Liver (tissue), 9 donors: ENCODE results near the gene TPX2. TPM values are rescaled to one million over a fixed set of nuclear protein-coding genes. Genes with fewer than 3 reads are reported as not detected.

Experiments
- DNase-seq: peaks from one replicate; pipeline ENCODE4 v3.0.0-alpha.2; 2017; ENCODE audit warnings: low spot score
- H3K27ac ChIP-seq, 2 donors: one replicate each; pipeline ENCODE4 v1.7.0; 2013; ENCODE audit warnings: inconsistent platforms in 2 of 2, low read length in 2 of 2, control low read depth in 1 of 2, low read depth in 1 of 2, mild to moderate bottlenecking in 1 of 2
- H3K27me3 ChIP-seq, 4 donors: one replicate each; pipeline versions ENCODE4 v1.6.1 to v1.7.0; 2013; ENCODE audit warnings: low read length in 3 of 4, inconsistent platforms in 1 of 4, mild to moderate bottlenecking in 1 of 4, moderate library complexity in 1 of 4; ENCODE audit not compliant: control insufficient read depth in 4 of 4, insufficient read depth in 4 of 4
- H3K36me3 ChIP-seq, 4 donors: one replicate each; pipeline versions ENCODE4 v1.6.1 to v1.7.0; 2013; ENCODE audit warnings: low read length in 3 of 4, mild to moderate bottlenecking in 3 of 4, low read depth in 1 of 4, moderate library complexity in 1 of 4; ENCODE audit not compliant: control insufficient read depth in 4 of 4, insufficient read depth in 3 of 4
- H3K4me1 ChIP-seq, 4 donors: one replicate each; pipeline versions ENCODE4 v1.6.1 to v1.7.0; 2013; ENCODE audit warnings: low read length in 3 of 4, mild to moderate bottlenecking in 3 of 4, moderate library complexity in 1 of 4; ENCODE audit not compliant: control insufficient read depth in 4 of 4, insufficient read depth in 4 of 4
- H3K4me3 ChIP-seq, 3 donors: one replicate each; pipeline versions ENCODE4 v1.6.1 to v1.7.0; 2013; ENCODE audit warnings: low read length in 3 of 3, control low read depth in 1 of 3, low read depth in 1 of 3, mild to moderate bottlenecking in 1 of 3
- H3K9ac ChIP-seq, 2 donors: one replicate each; pipeline ENCODE4 v1.7.0; 2013; ENCODE audit warnings: low read length in 2 of 2, mild to moderate bottlenecking in 2 of 2, moderate library complexity in 2 of 2, control low read depth in 1 of 2, low read depth in 1 of 2
- H3K9me3 ChIP-seq, 4 donors: one replicate each; pipeline versions ENCODE4 v1.6.1 to v1.7.0; 2013; ENCODE audit warnings: low read length in 3 of 4; ENCODE audit not compliant: control insufficient read depth in 4 of 4
- ATF3 ChIP-seq: IDR thresholded peaks from 2 replicates; pipeline ENCODE4 v1.6.1; 2016; ENCODE audit warnings: antibody characterized with exemption
- CTCF ChIP-seq: fragments of 150-350 bp; IDR thresholded peaks from 2 replicates; pipeline ENCODE4 v1.5.1; 2017; ENCODE audit warnings: improper control_type of control experiment, low read depth, low read length; ENCODE audit not compliant: missing input control
- EGR1 ChIP-seq, 2 donors: IDR thresholded peaks; 2 replicates each; pipeline ENCODE4 v1.6.1; 2016 to 2018; ENCODE audit warnings: antibody characterized with exemption in 2 of 2, low read depth in 2 of 2
- FOXA1 ChIP-seq: IDR thresholded peaks from 2 replicates; pipeline ENCODE4 v1.6.1; 2016; ENCODE audit warnings: antibody characterized with exemption
- FOXA2 ChIP-seq: IDR thresholded peaks from 2 replicates; pipeline ENCODE4 v1.6.1; 2016; ENCODE audit warnings: antibody characterized with exemption
- GABPA ChIP-seq, 2 donors: IDR thresholded peaks in 1 of 2; conservative IDR thresholded peaks in 1 of 2; 2 replicates each; pipeline ENCODE4 v1.6.1; 2016; ENCODE audit warnings: antibody characterized with exemption in 2 of 2, mild to moderate bottlenecking in 1 of 2, moderate library complexity in 1 of 2
- HNF4A ChIP-seq, 2 donors: conservative IDR thresholded peaks; 2 replicates each; pipeline ENCODE4 v1.6.1; 2016; ENCODE audit warnings: antibody characterized with exemption in 2 of 2, mild to moderate bottlenecking in 2 of 2
- HNF4G ChIP-seq: IDR thresholded peaks from 2 replicates; pipeline ENCODE4 v1.6.1; 2016; ENCODE audit warnings: antibody characterized with exemption
- JUND ChIP-seq, 2 donors: IDR thresholded peaks; 2 replicates each; pipeline ENCODE4 v1.6.1; 2016; ENCODE audit warnings: antibody characterized with exemption in 2 of 2
- MAX ChIP-seq: IDR thresholded peaks from 2 replicates; pipeline ENCODE4 v1.6.1; 2016; ENCODE audit warnings: antibody characterized with exemption
- NR2F2 ChIP-seq: IDR thresholded peaks from 2 replicates; pipeline ENCODE4 v1.6.1; 2016; ENCODE audit warnings: antibody characterized with exemption
- RAD21 ChIP-seq, 2 donors: IDR thresholded peaks; 2 replicates each; pipeline ENCODE4 v1.6.1; 2016; ENCODE audit warnings: antibody characterized with exemption in 2 of 2, mild to moderate bottlenecking in 2 of 2
- REST ChIP-seq: IDR thresholded peaks from 2 replicates; pipeline ENCODE4 v1.6.1; 2016; ENCODE audit warnings: antibody characterized with exemption, mild to moderate bottlenecking
- RXRA ChIP-seq, 2 donors: IDR thresholded peaks; 2 replicates each; pipeline ENCODE4 v1.6.1; 2017 to 2018; ENCODE audit warnings: antibody characterized with exemption in 2 of 2, mild to moderate bottlenecking in 1 of 2
- SP1 ChIP-seq: IDR thresholded peaks from 2 replicates; pipeline ENCODE4 v1.6.1; 2018; ENCODE audit warnings: antibody characterized with exemption, mild to moderate bottlenecking
- TAF1 ChIP-seq: conservative IDR thresholded peaks from 2 replicates; pipeline ENCODE4 v1.6.1; 2016; ENCODE audit warnings: antibody characterized with exemption, mild to moderate bottlenecking
- YY1 ChIP-seq: IDR thresholded peaks from 2 replicates; pipeline ENCODE4 v1.6.1; 2016; ENCODE audit warnings: antibody characterized with exemption, mild to moderate bottlenecking
- ZBTB33 ChIP-seq: IDR thresholded peaks from 2 replicates; pipeline ENCODE4 v1.6.1; 2016; ENCODE audit warnings: antibody characterized with exemption
- WGBS: extraction: QIAGEN DNeasy Blood & Tissue Kit; methylation state at CpG from one replicate; pipeline ENCODE4 v1.1.7; 2013; 5-methylcytosine and 5-hydroxymethylcytosine counted together
- polyA plus RNA-seq, 2 donors: library from polyadenylated mRNA; stranded (reverse) in 1 of 2; unstranded in 1 of 2; fragments of 200-250 nt in 1 of 2; fragments of >200 nt in 1 of 2; fragmentation: Nextera tagmentation in 1 of 2; extraction: Ambion mirVana in 1 of 2; gene quantifications; one replicate each; pipeline versions ENCODE4 v1.2.1 to v1.2.3, GENCODE V29; 2013 to 2015
- total RNA-seq, 2 donors: library from RNA; depleted of rRNA; stranded (reverse); fragments of >200 nt; gene quantifications; one replicate each; pipeline ENCODE4 v1.2.3, GENCODE V29; 2014
- donor health status: healthy.
- donor health status: healthy.
- donor health status: healthy.
- donor health status: healthy.
- donor health status: healthy.

The TPX2 gene
- total and polyA plus RNA-seq, 4 donors, result 1.1 to 40.8 (median 2.4) TPM

- WGBS, result 97% methylated on average over 7 of the region's 7 CpGs
Observed at GRCh38 chr20:31784354-31785044, 45.4 kb downstream of the TPX2 start.

More at GRCh38 chr20:31784354-31785044, 45.4 kb downstream of the TPX2 start:
- Histone ChIP-seq H3K9ac (no peak overlapping the region), H3K36me3 (no peaks in the 10 kb centered on the region), H3K4me1 (no peaks in the 10 kb centered on the region), H3K4me3 (no peak overlapping the region), H3K9me3 (no peaks in the 10 kb centered on the region), H3K27ac (no peak overlapping the region), H3K27me3 (no peaks in the 10 kb centered on the region)
- TF ChIP-seq NR2F2 (no peak), YY1 (no peak), MAX (no peak), RXRA (IDR thresholded peaks at IDR 0.05) (no peak), EGR1 (IDR thresholded peaks at IDR 0.05; ENCODE audit: low read depth in 2 of 2) (no peak), ZBTB33 (no peak), ATF3 (no peak), RAD21 (IDR thresholded peaks at IDR 0.05) (no peak), FOXA2 (no peak), FOXA1 (no peak), REST (no peak), SP1 (no peak), JUND (IDR thresholded peaks at IDR 0.05) (no peak), GABPA (IDR thresholded peaks at IDR 0.05 in 1 of 2, conservative IDR thresholded peaks at IDR 0.05 in 1 of 2) (no peak), HNF4A (conservative IDR thresholded peaks at IDR 0.05) (no peak), HNF4G (no peak), CTCF (no peak), TAF1 (no peak)
- no peak for DNase-seq
